GM19324 (cell line): ENCODE results near the gene DIAPH3.
"Not testable (repeated sequence)": the region's sequence is repeated elsewhere in the genome, so short reads cannot be mapped to it uniquely, and the experiment has no call there.

Experiments used
- ATAC-seq: cut with Tn5 transposase; IDR thresholded peaks from one replicate; pipeline ENCODE4 v1.9.1; 2021; ENCODE audit warnings: mild to moderate bottlenecking, moderate library complexity; ENCODE audit not compliant: unreplicated experiment, low FRiP score

The DIAPH3 gene

DNA sequence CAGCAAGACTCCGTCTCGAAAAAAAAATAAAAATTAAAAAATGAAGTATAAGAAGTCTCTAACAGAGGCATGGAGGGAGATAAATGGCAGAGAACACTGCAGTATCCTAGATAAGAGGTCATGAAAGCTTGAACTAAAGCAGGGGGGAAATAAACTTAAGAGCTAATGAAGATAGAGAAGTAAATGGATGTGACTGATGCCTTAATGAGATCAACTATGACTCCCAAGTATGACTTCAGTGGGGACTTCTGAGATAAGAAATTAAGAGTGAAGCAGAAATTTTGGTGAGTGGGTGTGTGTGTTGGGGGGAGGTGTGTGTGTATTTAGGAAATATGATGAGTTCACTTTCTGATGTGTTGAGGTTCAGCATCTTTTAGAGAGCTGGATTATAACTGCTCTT is 55.1 kb downstream of the DIAPH3 start:
- ATAC-seq, result no peak

GRCh38 chr13:60099631-60100420 is 63.9 kb downstream of the DIAPH3 start:
- no peak for ATAC-seq

DNA sequence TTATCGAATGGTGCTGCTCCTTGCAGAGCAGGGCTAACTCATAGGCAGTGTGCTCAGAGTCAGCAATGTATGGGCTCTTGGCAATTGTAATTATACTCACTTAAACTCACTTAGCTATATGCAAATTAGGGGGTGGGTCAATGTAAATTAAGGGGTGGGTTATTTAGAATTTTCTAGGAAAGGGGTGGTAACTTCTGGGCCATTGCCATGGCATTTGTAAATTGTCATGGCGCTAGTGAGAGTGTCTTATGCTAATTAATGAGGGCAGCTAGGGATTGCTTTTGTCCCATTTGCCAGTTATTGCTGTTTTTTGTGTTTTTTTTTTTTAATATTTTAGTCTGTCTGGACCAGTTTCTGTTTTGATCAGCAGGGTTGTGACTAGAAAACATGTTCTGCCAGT is 68.4 kb downstream of the DIAPH3 start:
- no peak for ATAC-seq

GRCh38 chr13:60094385-60095088 is 69.2 kb downstream of the DIAPH3 start:
- ATAC-seq, result no peak

DNA sequence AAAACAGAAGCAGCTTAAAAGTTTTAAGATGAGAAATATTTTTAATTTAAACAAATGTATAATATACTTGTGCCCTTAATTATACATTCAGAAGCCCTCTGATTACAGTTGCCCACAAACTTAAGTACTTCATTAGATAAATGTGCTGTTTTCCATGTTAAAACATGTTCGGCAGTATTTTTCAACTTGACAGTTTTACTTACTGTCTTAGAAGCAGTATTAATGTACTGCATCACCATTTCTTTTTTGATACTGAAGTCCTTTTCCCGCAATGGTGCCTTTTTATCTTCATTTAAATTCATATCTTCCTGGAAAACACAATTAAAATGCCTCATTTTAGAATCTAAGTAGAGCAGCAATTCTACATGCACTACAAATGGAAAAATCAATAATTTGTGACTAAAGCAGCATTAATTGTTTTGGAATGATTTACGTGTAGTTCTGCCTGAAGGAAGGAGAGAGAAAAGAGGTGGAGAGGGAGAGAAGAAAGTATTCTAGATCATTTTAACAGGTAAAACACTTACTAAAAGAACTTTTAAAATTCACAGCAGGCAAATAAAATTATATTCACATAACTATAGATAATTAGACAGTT is 70.2 kb downstream of the DIAPH3 start:
- ATAC-seq, result no peak

- ATAC-seq, result no peak
These were observed 72.2 kb downstream of the DIAPH3 start for GRCh38 chr13:60091573-60091972.

DNA sequence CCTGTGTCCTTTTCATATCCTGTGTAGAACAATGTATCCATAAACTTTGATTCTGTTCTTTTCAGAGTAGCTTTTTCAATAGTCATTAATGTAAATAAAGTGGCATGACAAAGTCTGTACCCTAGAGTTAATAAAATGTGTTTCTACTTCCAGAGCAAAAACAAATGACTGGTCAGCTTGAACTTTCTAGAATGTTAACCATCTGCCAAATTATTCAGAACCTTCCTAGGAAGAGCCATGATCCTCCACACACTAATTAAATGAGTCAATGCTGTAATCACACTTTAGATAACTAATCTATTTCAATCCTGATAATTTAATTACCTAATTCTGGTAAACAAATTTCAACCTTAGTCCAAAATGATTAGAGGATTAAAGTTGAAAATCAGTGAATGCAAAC is 73.2 kb downstream of the DIAPH3 start:
- ATAC-seq, result no peak

DNA sequence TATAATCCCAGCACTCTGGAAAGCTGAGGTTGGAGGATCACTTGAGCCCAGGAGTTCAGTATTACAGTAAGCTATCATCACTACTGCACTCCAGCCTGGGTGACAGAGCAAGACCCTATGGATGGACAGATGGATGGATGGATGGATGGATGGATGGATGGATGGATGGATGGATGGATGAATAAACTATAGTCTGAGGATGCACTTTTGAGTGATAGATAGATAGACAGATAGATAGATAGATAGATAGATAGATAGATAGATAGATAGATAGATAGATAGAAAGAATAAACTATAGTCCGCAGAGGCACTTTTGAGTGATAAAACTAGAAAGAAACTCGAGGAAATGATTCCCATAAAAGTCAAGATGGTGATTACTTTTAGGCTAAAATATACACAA is 79.9 kb downstream of the DIAPH3 start:
- ATAC-seq, result not testable (repeated sequence)

GRCh38 chr13:60080850-60081249 is 82.9 kb downstream of the DIAPH3 start:
- ATAC-seq, result no peak

GRCh38 chr13:60078226-60078625 is 85.5 kb downstream of the DIAPH3 start:
- no peak for ATAC-seq

DNA sequence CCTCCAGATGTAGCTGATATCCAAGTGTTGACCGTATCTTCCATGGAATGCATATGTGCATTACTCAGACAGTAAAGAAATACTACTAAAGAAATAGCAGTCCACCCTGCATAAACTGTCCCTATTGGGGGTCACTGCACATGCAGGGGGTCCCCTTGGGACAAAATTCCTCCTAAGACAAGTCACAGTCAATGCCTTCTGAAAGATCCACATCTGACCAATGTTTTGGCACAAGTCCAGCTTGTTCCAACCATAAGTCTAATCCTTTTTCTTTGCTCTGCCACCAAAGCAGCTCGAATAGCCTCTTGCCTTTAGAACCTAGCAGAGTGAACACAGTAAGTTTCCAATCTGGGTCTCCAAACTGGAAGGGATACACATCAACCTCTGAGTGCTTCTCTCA is 87.9 kb downstream of the DIAPH3 start:
- ATAC-seq, result no peak

DNA sequence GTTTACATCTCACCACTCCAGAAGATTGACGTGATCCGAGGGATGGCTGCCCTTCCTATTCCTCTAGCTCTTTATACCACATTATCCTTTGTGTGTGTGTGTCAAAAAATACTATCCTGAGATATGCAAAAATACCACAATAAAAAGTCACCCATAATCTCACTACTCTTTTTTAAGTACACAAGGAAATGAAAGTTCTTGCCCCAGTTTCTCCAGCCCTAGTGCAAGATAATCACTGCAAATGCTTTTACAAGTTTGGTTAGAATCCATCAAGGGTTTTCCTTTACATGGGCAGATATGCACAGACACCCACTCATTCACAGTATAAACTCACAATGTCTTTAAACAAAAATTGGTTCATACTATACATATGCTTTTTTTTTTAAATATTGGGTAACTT is 89.3 kb downstream of the DIAPH3 start:
- ATAC-seq, result peak; percentile 44

- no peak for ATAC-seq
These were observed 97.5 kb downstream of the DIAPH3 start for GRCh38 chr13:60066226-60066625.

GRCh38 chr13:60062502-60062901 is 101.2 kb downstream of the DIAPH3 start:
- ATAC-seq, result no peak

- ATAC-seq, result no peak
These were observed 102.0 kb downstream of the DIAPH3 start for GRCh38 chr13:60061737-60062136.

GRCh38 chr13:60051754-60052285 is 111.9 kb downstream of the DIAPH3 start:
- ATAC-seq, result no peak

- ATAC-seq, result not testable (repeated sequence)
These were observed 115.4 kb downstream of the DIAPH3 start for GRCh38 chr13:60048353-60048752.

DNA sequence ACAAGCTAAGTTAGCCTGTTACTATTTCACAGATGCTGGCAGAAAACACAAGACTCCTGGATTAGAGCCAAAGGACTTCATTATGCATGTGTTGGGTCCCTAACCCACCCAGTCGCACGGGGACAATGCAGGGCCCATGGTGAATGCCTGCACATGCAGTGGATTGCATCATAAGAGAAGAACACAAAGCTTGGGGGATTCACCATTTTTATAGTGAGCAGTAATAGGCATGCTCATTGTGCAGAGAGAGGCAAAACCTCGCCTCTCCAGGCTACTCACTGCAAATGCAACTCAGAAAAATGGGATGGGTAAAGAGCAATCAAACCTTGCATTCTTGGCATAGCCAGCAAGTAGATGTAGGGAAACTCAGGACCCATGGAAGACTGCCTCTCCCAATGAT is 115.8 kb downstream of the DIAPH3 start:
- ATAC-seq, result no peak

DNA sequence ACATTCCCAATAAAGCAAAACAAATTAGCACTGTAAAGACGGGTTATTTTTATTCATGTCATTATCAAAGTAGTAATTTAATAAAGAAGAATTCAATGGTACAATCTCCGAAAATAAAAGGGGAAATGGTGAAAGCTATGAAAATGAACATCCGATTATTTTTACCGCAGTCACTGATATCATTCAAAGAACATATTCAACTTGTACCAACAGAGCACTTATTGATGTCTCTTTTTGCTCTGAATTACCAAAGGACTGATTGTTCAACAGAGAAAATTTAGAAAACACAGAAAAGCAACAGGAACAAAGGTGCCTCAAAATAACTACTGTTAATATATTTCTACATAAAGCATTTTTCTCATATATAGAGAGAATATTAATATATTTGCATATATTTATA is 119.4 kb downstream of the DIAPH3 start:
- ATAC-seq, result no peak

DNA sequence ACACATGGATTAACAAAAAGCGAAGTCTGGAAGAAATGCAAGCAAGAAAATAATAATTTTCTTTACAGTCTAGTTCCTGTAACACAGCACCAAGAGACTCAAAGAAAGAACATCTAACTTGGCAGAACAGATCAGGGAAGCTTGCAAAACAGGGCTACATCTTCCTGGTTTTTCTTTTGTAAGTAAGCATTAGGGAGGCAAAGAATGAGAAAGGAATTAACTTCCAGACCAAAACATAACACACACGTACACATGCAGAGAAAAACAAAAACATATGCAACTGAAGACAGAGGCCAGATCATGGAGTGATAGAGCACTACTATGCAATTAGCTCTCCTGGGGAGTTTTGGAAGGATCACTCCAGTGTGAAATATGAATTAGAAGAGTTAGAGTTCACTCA is 120.5 kb downstream of the DIAPH3 start:
- ATAC-seq, result no peak

DNA sequence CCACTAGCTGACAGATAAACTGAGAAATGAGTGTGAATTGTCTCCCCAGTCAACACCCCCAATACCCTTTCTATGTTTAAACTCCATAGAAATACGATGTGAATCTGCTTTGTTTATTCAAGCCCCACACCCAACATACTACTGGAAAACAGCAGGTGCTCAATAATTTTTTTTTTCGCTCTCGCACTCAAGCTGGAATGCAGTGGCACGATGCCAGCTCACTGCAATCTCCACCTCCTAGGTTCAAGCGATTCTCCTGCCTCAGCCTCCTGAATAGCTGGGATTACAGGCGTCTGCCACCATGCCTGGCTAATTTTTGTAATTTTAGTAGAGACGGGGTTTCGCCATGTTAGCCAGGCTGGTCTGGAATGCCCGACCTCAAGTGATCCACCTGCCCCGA is 123.1 kb downstream of the DIAPH3 start:
- not testable (repeated sequence) for ATAC-seq
